NCI-H2171 treated with DMSO at 0.1 percent for 48 hours (cell line): ENCODE results near the gene IREB2.
A peak's percentile ranks its signal among the peaks of the same experiment; 100 is the strongest.
"Not testable (repeated sequence)": the region's sequence is repeated elsewhere in the genome, so short reads cannot be mapped to it uniquely, and the experiment has no call there.

Source experiments
- DNase-seq: peaks from one replicate; lab custom pipeline; 2025; lab: John Stamatoyannopoulos, UW

Gene IREB2

DNA sequence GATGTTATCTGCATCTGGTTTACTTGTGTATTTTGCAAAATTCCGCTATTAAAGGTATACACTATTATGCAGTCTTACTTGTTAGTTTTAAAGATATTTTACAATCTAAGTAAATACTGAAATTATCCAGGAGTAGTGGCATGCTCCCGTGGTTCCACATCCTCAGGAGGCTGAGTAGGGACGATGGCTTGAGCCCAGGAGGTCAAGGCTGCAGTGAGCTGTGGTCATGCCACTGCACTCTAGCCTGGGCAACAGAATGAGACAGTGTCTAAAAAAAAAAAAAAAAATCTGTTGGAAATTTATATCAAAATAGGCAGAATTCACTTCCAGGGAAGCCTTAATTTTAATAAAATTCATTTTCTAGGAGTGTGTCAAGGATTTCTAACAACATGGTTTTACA, 41.6 kb downstream of the IREB2 start:
- no peak for DNase-seq

- DNase-seq, result no peak
Measured at GRCh38 chr15:78481917-78482316, 43.9 kb downstream of the IREB2 start.

DNA sequence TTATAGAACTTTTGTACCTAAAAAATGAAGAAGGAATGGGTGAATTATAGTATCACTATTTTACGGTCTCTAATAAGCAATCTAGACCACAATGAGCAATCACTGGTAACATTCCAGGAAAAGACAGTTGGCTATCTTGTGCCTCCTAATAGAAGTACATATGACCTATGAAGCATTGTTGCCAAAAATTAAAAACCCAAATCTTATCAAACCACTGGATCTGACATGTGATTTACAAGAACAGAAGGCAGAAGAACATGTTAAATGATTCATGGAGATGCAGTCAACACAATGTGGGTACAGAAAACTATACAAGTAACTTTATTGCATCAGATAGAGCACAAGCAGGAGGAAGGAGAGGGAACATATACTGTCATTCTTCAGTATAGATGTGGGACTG, 54.9 kb downstream of the IREB2 start:
- peak; percentile 15 for DNase-seq

DNA sequence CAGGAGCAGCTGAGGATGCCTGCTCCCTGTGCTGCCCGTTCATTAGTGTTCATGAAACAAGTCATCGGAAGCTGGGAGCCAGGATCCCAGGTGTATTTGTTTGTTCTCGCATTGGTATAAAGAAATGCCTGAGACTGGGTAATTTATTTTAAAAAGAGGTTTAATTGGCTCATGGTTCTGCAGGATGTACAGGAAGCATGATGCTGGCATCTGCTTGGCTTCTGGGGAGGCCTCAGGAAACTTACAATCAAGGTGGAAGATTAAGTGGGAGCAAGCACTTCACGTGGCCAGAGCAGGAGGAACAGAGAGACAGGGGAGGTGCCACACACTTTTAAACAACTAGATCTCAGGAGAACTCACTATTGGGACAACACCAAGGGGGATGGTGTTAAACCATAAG, 63.8 kb downstream of the IREB2 start:
- DNase-seq, result no peak

GRCh38 chr15:78502641-78503040, 64.6 kb downstream of the IREB2 start:
- no peak for DNase-seq

GRCh38 chr15:78506971-78507830, 69.2 kb downstream of the IREB2 start, which contains the start of gene HYKK:
Gene HYKK, plus strand, starts transcription at chr15:78507577. Its CDS starts 5,512 bp downstream, at chr15:78513089.
- peak; percentile 99 for DNase-seq

DNA sequence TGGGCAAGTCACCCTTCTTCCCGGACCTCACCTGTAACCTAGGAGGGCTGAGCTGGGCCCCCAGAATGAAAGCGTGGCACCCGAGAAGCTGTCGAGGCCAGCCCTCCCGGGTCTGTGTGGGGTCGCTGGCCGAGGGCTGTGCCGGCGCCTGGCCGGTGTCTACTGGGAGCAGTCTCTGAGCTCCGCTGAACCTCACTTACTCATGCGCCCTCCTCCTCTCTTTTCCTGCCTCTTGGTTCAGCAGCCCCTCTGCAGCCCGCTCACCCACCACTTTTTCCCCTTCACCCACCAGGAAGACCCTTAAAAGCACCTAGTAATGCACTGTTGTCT, 69.8 kb downstream of the IREB2 start:
- peak; percentile 44 for DNase-seq

DNA sequence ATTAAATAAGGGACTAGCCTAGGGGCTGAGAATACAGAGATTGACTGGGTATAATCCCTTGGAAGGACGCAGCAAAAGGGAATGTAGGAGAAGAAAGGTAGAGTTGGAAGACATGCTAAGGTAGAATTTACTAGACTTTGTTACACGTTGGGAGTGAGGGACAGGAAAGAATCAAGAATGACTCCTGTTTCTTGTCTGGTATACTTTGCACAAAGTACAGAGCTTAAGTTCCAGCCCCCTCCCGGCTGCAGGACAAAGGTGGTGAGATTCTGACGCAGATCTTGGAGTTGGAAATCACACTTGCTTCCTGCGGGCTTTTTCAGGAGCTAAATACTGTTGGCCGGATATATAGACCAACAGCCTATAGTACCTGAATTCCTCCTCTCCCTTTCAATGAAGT, 70.3 kb downstream of the IREB2 start:
- no peak for DNase-seq

- no peak for DNase-seq
Measured at GRCh38 chr15:78509726-78510312, 71.8 kb downstream of the IREB2 start.

DNA sequence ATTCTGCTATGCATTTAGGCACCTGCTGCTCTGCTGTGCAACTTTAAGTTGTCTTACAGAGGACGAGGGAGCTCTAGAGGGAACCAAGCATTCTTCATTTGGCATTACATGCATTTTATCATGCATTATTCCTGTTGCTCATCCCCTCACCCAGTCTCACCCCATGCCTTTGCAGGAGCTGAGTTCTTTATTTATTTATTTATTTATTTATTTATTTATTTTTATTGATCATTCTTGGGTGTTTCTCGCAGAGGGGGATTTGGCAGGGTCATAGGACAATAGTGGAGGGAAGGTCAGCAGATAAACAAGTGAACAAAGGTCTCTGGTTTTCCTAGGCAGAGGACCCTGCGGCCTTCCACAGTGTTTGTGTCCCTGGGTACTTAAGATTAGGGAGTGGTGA, 82.0 kb downstream of the IREB2 start:
- not testable (repeated sequence) for DNase-seq

DNA sequence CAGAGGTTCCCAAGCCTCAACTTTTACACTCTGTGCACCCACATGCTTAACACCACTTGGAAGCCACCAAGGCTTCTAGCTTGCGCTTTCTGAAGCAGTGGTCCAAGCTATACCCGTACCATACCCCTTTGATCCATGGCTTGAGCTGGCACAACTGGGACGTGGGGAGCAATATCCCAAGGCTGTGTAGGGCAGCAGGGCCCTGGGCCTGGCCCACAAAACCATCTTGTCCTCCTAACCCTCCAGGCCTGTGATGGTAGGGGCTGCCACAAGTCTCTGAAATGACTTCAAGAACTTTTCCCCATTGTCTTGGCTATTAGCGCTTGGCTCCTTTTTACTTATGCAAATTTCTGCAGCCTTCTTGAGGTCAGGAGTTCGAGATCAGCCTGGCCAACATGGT, 86.2 kb downstream of the IREB2 start:
- DNase-seq, result no peak

DNA sequence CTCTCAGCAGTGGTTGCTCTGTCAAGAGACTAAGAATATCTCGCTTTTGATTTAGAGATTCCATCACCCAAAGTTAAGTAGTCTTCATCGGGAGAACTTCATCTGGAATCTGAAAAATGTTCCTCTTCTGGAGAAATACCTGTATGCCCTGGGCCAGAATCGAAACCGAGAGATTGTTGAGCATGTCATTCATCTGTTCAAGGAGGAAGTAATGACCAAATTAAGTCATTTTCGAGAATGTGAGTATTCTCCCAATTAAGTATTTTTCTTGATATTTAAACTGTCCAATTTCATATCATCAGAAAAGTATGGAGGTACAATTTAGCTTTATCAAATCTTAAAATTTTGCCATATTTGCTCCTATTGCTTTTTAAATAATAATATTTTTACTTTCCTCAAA, 89.3 kb downstream of the IREB2 start:
- no peak for DNase-seq

DNA sequence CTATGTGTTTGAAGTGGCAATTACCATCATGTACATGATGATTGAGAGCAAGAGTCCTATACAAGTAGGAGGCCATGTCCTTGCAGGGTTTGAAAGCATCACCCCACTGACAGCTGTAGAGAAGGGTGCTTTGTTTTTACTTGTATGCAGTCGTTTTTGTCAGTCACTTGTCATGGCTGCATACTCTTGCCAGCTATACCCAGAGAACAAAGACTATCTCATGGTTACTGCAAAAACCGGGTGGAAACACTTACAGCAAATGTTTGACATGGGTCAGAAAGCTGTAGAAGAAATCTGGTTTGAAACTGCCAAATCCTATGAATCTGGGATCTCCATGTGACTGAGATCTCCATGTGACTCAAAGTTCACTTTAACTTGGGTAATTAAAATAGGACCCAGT, 95.3 kb downstream of the IREB2 start:
- DNase-seq, result no peak

- DNase-seq, result no peak
Measured at GRCh38 chr15:78536134-78536533, 98.1 kb downstream of the IREB2 start.

GRCh38 chr15:78537266-78537905, 99.4 kb downstream of the IREB2 start:
- DNase-seq, result no peak

DNA sequence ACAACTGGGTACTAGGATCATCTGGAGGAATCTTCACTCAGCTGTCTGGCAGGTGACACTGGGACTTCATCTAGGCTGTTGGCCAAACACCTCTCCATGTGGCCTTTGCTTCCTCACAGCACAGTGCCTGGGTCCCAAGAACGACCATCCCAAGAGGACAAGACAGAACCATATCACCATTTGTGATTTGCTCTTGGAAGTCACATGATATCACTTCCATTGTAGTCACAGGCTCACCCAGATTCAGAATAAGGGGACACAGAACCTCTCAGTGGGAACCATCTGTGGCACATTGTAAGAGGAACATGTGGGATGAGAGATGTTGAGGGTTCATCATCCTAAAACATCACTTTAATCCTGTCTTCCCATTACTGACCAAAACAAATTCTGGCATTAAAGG, 100.3 kb downstream of the IREB2 start:
- no peak for DNase-seq

- not testable (repeated sequence) for DNase-seq
Measured at GRCh38 chr15:78539464-78540140, 101.6 kb downstream of the IREB2 start.

GRCh38 chr15:78540141-78540870, 102.3 kb downstream of the IREB2 start, which contains the start of gene PSMA4:
Gene PSMA4, plus strand, starts transcription at chr15:78540444. Its CDS starts 1,484 bp downstream, at chr15:78541928.
- DNase-seq, result peak; percentile 89

- DNase-seq, result no peak
Measured at GRCh38 chr15:78540871-78541743, 103.1 kb downstream of the IREB2 start.

DNA sequence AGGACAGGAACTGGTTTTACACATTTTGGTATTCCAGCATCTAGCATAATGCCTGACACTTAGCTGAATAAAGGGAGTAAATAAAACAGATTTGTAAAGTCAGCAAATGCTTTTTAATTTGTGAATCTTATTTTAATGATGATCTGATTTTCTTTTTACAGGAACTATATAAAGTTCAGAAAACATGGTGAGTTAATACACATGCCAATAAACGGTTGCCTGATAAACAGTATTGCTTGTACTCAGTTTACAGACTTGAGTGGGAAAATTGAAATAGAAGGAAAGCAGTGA, 103.7 kb downstream of the IREB2 start:
- DNase-seq, result no peak

DNA sequence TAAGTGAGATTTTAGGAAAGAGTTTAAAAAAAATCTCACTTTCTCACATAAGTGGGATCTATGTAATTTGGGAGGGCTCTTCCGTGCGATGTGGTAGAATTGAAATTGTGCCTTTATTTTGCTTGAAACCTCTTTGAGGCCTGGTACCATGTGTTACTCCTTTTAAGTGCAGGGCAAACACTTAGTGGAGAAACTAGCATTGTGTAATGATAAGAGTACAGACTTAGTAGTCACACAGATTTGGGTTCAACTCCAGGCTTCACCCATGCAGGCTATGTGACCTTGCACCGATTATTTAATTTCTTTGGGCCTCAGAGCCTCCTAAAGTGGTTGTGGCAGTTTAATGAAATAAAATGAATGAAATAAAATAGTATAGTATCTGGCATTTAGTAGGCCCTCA, 104.6 kb downstream of the IREB2 start:
- no peak for DNase-seq
